HCT116 (cell line): Measurements from ENCODE around the gene NAA50. TPM values are rescaled to one million over a fixed set of nuclear protein-coding genes. Genes with fewer than 3 reads are reported as not detected.
A peak's percentile ranks its signal among the peaks of the same experiment; 100 is the strongest.

Source experiments
- ATAC-seq: fragments of 200-7000 bp; cut with Tn5 transposase; 2 replicates; pipeline ENCODE4 v1.9.1; 2020; ENCODE audit warnings: mild to moderate bottlenecking, moderate library complexity
- BruUV-seq: library from RNA; stranded (reverse); fragments of 400-500 nt; replicated peaks from 2 replicates; lab custom pipeline; 2021; lab: Mats Ljungman, UMichigan
- CTCF ChIA-PET: fragments of 300-600 bp; sonication (Branson Sonifier 250); formaldehyde crosslinking; loops from one replicate; lab custom pipeline; 2021; ENCODE audit warnings: antibody characterized with exemption; lab: Charles Lee
- POLR2A ChIA-PET: fragments of 300-600, 350-600 bp; sonication (Branson Sonifier 250); formaldehyde crosslinking; loops from one replicate; lab custom pipeline; 2021; ENCODE audit warnings: antibody characterized with exemption; lab: Charles Lee
- RAD21 ChIA-PET, 2 experiments: fragments of 300-600 bp; sonication (Branson Sonifier 250); formaldehyde crosslinking; loops; one replicate each; lab custom pipeline; 2023; ENCODE audit warnings: low total read pairs in 2 of 2; ENCODE audit not compliant: uncharacterized antibody in 2 of 2, unreplicated experiment in 2 of 2, low non-redundant PET in 1 of 2; lab: Charles Lee
- DNase-seq: peaks from one replicate; pipeline ENCODE4 v3.0.0-alpha.2; 2010; ENCODE audit warnings: low read depth, low spot score
- H2AFZ ChIP-seq: fragments of 200-600 bp; shearing (Covaris generic), sonication (generic); 2 replicates; pipeline ENCODE4 v1.6.1; 2017; ENCODE audit warnings: low read depth, mixed run types, mixed read lengths, antibody characterized with exemption, low read length; ENCODE audit not compliant: poor library complexity, severe bottlenecking
- H3K27ac ChIP-seq: 2 replicates; pipeline ENCODE4 v1.5.1; 2012; ENCODE audit warnings: low read depth, low read length
- H3K27me3 ChIP-seq: fragments of 200-600 bp; sonication (generic); 2 replicates; pipeline ENCODE4 v1.6.1; 2016; ENCODE audit warnings: mixed run types, low read length, mixed read lengths; ENCODE audit not compliant: insufficient read depth
- H3K36me3 ChIP-seq, 2 experiments: fragments of 200-500 bp in 1 of 2; fragments of 200-600 bp in 1 of 2; sonication (Bioruptor generic) in 1 of 2; sonication (generic) in 1 of 2; 2 replicates each; pipeline versions ENCODE4 v1.5.1 to v1.6.1; 2014 to 2016; ENCODE audit warnings: low read length in 2 of 2, inconsistent platforms in 1 of 2, mixed read lengths in 1 of 2, mixed run types in 1 of 2; ENCODE audit not compliant: insufficient read depth in 2 of 2, control insufficient read depth in 1 of 2
- H3K4me1 ChIP-seq, 2 experiments: fragments of 200-600 bp in 1 of 2; sonication (generic) in 1 of 2; 2 replicates each; pipeline versions ENCODE4 v1.5.1 to v1.6.1; 2012 to 2017; ENCODE audit warnings: low read length in 2 of 2, inconsistent platforms in 1 of 2, mild to moderate bottlenecking in 1 of 2, mixed read lengths in 1 of 2, mixed run types in 1 of 2, moderate library complexity in 1 of 2; ENCODE audit not compliant: insufficient read depth in 2 of 2, control insufficient read depth in 1 of 2
- H3K4me2 ChIP-seq: fragments of 200-600 bp; sonication (generic); 2 replicates; pipeline ENCODE4 v1.6.1; 2017; ENCODE audit warnings: mixed run types, low read length, mixed read lengths
- H3K4me3 ChIP-seq, 2 experiments: fragments of 200-600 bp in 1 of 2; sonication (generic) in 1 of 2; replicated peaks in 1 of 2; 2 replicates each; pipeline ENCODE4 v1.5.1; 2011 to 2016; ENCODE audit warnings: low read length in 2 of 2, control low read depth in 1 of 2, low read depth in 1 of 2, mild to moderate bottlenecking in 1 of 2, mixed read lengths in 1 of 2, mixed run types in 1 of 2
- H3K79me2 ChIP-seq: fragments of 200-600 bp; sonication (generic); 2 replicates; pipeline ENCODE4 v1.6.1; 2017; ENCODE audit warnings: mild to moderate bottlenecking, mixed run types, low read length, moderate library complexity, mixed read lengths; ENCODE audit not compliant: insufficient read depth
- H3K9ac ChIP-seq: fragments of 200-600 bp; sonication (generic); 2 replicates; pipeline ENCODE4 v1.6.1; 2016; ENCODE audit warnings: low read length, mixed read lengths
- H3K9me2 ChIP-seq: fragments of 200-600 bp; sonication (generic), shearing (Covaris generic); 2 replicates; pipeline ENCODE4 v1.6.1; 2017; ENCODE audit warnings: mixed run types, mild to moderate bottlenecking, moderate library complexity; ENCODE audit not compliant: insufficient read depth
- H3K9me3 ChIP-seq, 2 experiments: fragments of 200-500 bp in 1 of 2; fragments of 200-600 bp in 1 of 2; sonication (Bioruptor generic) in 1 of 2; sonication (generic) in 1 of 2; 2 replicates each; pipeline ENCODE4 v1.6.1; 2014 to 2017; ENCODE audit warnings: low read length in 2 of 2, mixed read lengths in 2 of 2, inconsistent platforms in 1 of 2, low read depth in 1 of 2, mild to moderate bottlenecking in 1 of 2, mixed run types in 1 of 2, moderate library complexity in 1 of 2; ENCODE audit not compliant: control insufficient read depth in 1 of 2, insufficient read depth in 1 of 2
- H4K20me1 ChIP-seq: fragments of 200-600 bp; sonication (generic), shearing (Covaris generic); 2 replicates; pipeline ENCODE4 v1.6.1; 2017; ENCODE audit warnings: mixed run types, mild to moderate bottlenecking, moderate library complexity; ENCODE audit not compliant: insufficient read depth
- EGR1 ChIP-seq: IDR thresholded peaks from 2 replicates; pipeline ENCODE4 v1.6.1; 2012; ENCODE audit warnings: low read depth
- POLR2A ChIP-seq: IDR thresholded peaks from 2 replicates; pipeline ENCODE4 v1.7.0; 2011; ENCODE audit warnings: borderline replicate concordance; ENCODE audit not compliant: insufficient read depth, insufficient read length; ENCODE audit errors: extremely low read depth
- POLR2AphosphoS5 ChIP-seq: IDR thresholded peaks from 2 replicates; pipeline ENCODE4 v1.6.1; 2011; ENCODE audit warnings: mild to moderate bottlenecking, low read depth, low read length, moderate library complexity
- SP1 ChIP-seq: IDR thresholded peaks from 2 replicates; pipeline ENCODE4 v1.6.1; 2012; ENCODE audit warnings: low read depth
- SRF ChIP-seq: IDR thresholded peaks from 2 replicates; pipeline ENCODE4 v1.6.1; 2012; ENCODE audit warnings: low read depth
- intact Hi-C: fragments of 100-400 bp; cut with micrococcal nuclease; formaldehyde crosslinking; loops from 2 replicates; pipeline ENCODE4 v1.10.0; 2022
- total RNA-seq: library from RNA; stranded (reverse); gene quantifications from one replicate; pipeline ENCODE4 v1.2.1, GENCODE V29; 2021; ENCODE audit not compliant: unreplicated experiment

Gene NAA50
- total RNA-seq, 1 experiment from 2014 or later = 233 TPM

GRCh38 chr3:113698213-113698742 lies 47.8 kb downstream of the NAA50 start:
- H3K4me1 ChIP-seq = peaks cover 4 to 17% of the 10 kb centered on the region in 2 experiments; a peak in 3 of 4 replicates
- no peak overlapping the region for H2AFZ ChIP-seq
- no peak overlapping the region for H3K9ac ChIP-seq
- no TSS peak for BruUV-seq
- H3K36me3 ChIP-seq = no peaks in the 10 kb centered on the region
- H3K4me3 ChIP-seq = no peak overlapping the region; a peak in 1 of 4 replicates
- ChIA-PET POLR2A (no interaction called here), RAD21 (no interaction called here)
- peaks cover 4% of the 10 kb centered on the region; the same call in 1 of the 2 replicates for H3K79me2 ChIP-seq
- H4K20me1 ChIP-seq = no peaks in the 10 kb centered on the region
- no peaks in the 10 kb centered on the region for H3K9me3 ChIP-seq
- DNase-seq = no peak
- peak overlapping the region; percentile 81 for H3K4me2 ChIP-seq
- TF ChIP-seq SP1 = no peak
- TF ChIP-seq, all 23 proteins: peak for 0
- Histone ChIP-seq H3K27me3 (no peaks in the 10 kb centered on the region), H3K27ac (no peak overlapping the region), H3K9me2 (no peaks in the 10 kb centered on the region)
- CTCF ChIA-PET = no interaction called here
- intact Hi-C loops = no loop called here
- no peak for ATAC-seq

GRCh38 chr3:113697500-113698090 lies 48.5 kb downstream of the NAA50 start:
- ATAC-seq = no peak
- no peaks in the 10 kb centered on the region for H3K9me2 ChIP-seq
- peaks cover 4% of the 10 kb centered on the region; the same call in 1 of the 2 replicates for H3K79me2 ChIP-seq
- no peaks in the 10 kb centered on the region for H4K20me1 ChIP-seq
- peak overlapping the region; percentile 81 for H3K4me2 ChIP-seq
- TF ChIP-seq SRF = no peak
- TF ChIP-seq POLR2A = no peak
- no peak for TF ChIP-seq EGR1
- no peak for TF ChIP-seq POLR2AphosphoS5
- intact Hi-C loops = no loop called here
- H3K27me3 ChIP-seq = no peaks in the 10 kb centered on the region
- H3K9me3 ChIP-seq = no peaks in the 10 kb centered on the region
- H3K36me3 ChIP-seq = no peaks in the 10 kb centered on the region
- H3K4me1 ChIP-seq = peaks cover 4 to 17% of the 10 kb centered on the region in 2 experiments; a peak in 3 of 4 replicates
- ChIA-PET RAD21 (no interaction called here), CTCF (no interaction called here), POLR2A (no interaction called here)
- DNase-seq = no peak
- H2AFZ ChIP-seq = peak overlapping the region; percentile 46
- H3K27ac ChIP-seq = peak overlapping the region; percentile 49
- BruUV-seq = no TSS peak
- H3K4me3 ChIP-seq = peak overlapping the region; percentile 67 to 93
- peak overlapping the region; percentile 74 for H3K9ac ChIP-seq
